ENCODE data around the gene CCDC24. TPM values are rescaled to one million over a fixed set of nuclear protein-coding genes. Genes with fewer than 3 reads are reported as not detected.

CCDC24 gene
- total and polyA plus RNA-seq, 2 donors (not counting 3 experiments of a cell fraction or from before 2014, with no cell fraction given) = 2.2 to 3.1 TPM

DNA sequence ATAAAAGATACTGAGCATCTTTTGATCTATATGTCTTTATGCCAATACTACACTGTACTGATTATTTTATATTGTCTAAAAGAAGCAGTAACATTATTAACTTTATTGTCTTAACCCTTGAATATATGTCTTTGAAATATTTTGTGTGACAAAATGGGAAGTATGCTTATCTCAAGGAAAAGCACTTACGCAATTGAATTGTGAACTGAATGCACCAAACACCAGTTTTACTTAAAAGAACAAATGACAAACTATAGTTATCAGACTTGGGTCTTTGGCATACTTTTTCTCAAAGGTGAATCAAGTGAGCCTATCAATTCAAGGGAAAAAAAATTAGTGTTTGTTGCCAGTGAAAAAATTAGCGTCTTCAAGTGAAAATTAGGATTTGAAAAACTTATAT is 49.0 kb downstream of the CCDC24 start:
- H3K4me2 ChIP-seq (ENCODE audit: insufficient read depth, low read length) = no peak overlapping the region
- POLR2A ChIA-PET = no interaction called here
- TF ChIP-seq MYC (IDR thresholded peaks at IDR 0.05; ENCODE audit: low read depth, low read length) (no peak), POLR2AphosphoS5 (IDR thresholded peaks at IDR 0.05; ENCODE audit: insufficient read depth, low read depth, low read length) (no peak), POLR2A (IDR thresholded peaks at IDR 0.05; ENCODE audit: low read depth, low read length) (no peak)
- peaks cover 5% of the 10 kb centered on the region in 2 experiments for H3K27me3 ChIP-seq (ENCODE audit: control insufficient read depth in 2 of 2, insufficient read depth in 2 of 2, low read length in 2 of 2)
- dilution Hi-C loops (cut with MboI; ENCODE audit: extremely low pct_ligation_motif_present, low sequenced_read_pairs) (no loop called here), intact Hi-C loops (cut with micrococcal nuclease) (no loop called here)
- DNase-seq (ENCODE audit: low read depth, low spot score) (no peak), FAIRE-seq (no peak)
- H3K36me3 ChIP-seq (ENCODE audit: control insufficient read depth in 2 of 2, extremely low read depth in 1 of 2, insufficient read depth in 2 of 2, low read length in 2 of 2) = no peaks in the 10 kb centered on the region
- H3K4me1 ChIP-seq (ENCODE audit: control insufficient read depth, extremely low read depth, insufficient read depth, low read length) = no peaks in the 10 kb centered on the region
- no peak overlapping the region for H3K4me3 ChIP-seq (replicated peaks in 1 of 3; ENCODE audit: insufficient read depth in 1 of 3, low read depth in 1 of 3, low read length in 3 of 3)
- H3K9ac ChIP-seq (replicated peaks; ENCODE audit: extremely low read depth, insufficient read depth, low read length) = no peak overlapping the region
- no peaks in the 10 kb centered on the region for H3K9me3 ChIP-seq (replicated peaks; ENCODE audit: control insufficient read depth, insufficient read depth, low read length)
- H3K79me2 ChIP-seq (ENCODE audit: control insufficient read depth, insufficient read depth, low read length) = no peaks in the 10 kb centered on the region
- CTCF ChIA-PET = interaction anchor here (1.2 to 5.5 kb wide), 2 partner anchors 34 to 275 kb away, joined by 5 to 40 read pairs; no protein-coding TSS in a partner anchor
- BruUV-seq (replicated peaks) = no TSS peak
- no peak overlapping the region for H3K27ac ChIP-seq (ENCODE audit: insufficient read depth, low read depth, low read length)
- no peaks in the 10 kb centered on the region for H3K9me1 ChIP-seq (replicated peaks; ENCODE audit: control insufficient read depth, extremely low read depth, insufficient read depth, low read length)
- H4K20me1 ChIP-seq (replicated peaks; ENCODE audit: control insufficient read depth, extremely low read depth, insufficient read depth, low read length) = no peaks in the 10 kb centered on the region
- H2AFZ ChIP-seq (ENCODE audit: low read depth, low read length) = no peak overlapping the region

DNA sequence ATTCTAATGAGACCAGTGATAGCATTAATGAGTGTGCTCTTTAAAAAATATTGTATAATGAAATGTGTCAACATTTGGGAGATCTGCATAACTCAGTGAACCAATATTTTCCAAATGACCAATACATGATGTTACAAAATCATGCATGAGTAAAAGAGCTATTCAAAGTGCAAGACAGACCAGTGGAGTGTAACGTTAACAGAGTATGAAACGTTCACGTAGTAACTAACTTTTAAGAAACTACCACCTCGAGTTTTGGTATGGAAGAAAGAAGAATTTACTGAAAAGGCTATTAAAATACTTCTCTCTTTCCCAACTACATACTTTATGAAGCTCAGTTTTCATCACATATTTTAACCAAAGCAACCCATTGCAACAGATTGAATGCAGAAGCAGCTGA is 49.4 kb downstream of the CCDC24 start:
- H2AFZ ChIP-seq (ENCODE audit: low read depth, low read length) = no peak overlapping the region
- DNase-seq (ENCODE audit: low read depth, low spot score) = no peak
- BruUV-seq (replicated peaks) = no TSS peak
- no peaks in the 10 kb centered on the region for H3K4me1 ChIP-seq (ENCODE audit: control insufficient read depth, extremely low read depth, insufficient read depth, low read length)
- TF ChIP-seq EZH2 (IDR thresholded peaks at IDR 0.05; ENCODE audit: borderline replicate concordance, low read depth, low read length, severe bottlenecking) = no peak
- no peak for TF ChIP-seq JUN (IDR thresholded peaks at IDR 0.05; ENCODE audit: borderline replicate concordance, insufficient read depth, insufficient read length, low read depth)
- TF ChIP-seq POLR2A (IDR thresholded peaks at IDR 0.05; ENCODE audit: low read depth, low read length) = no peak
- no peak for TF ChIP-seq POLR2AphosphoS5 (IDR thresholded peaks at IDR 0.05; ENCODE audit: insufficient read depth, low read depth, low read length)
- no peak for TF ChIP-seq FOS (IDR thresholded peaks at IDR 0.05; ENCODE audit: borderline replicate concordance, insufficient read depth, low read length)
- TF ChIP-seq, protein P1, sequence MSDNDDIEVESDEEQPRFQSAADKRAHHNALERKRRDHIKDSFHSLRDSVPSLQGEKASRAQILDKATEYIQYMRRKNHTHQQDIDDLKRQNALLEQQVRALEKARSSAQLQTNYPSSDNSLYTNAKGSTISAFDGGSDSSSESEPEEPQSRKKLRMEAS (IDR thresholded peaks at IDR 0.05; ENCODE audit: insufficient read depth, insufficient read length) = no peak
- no peak for TF ChIP-seq MYC (IDR thresholded peaks at IDR 0.05; ENCODE audit: low read depth, low read length)
- no peak for TF ChIP-seq CTCF (IDR thresholded peaks at IDR 0.05; ENCODE audit: extremely low read depth in 1 of 2, insufficient read depth in 1 of 2, low read depth in 1 of 2, low read length in 2 of 2)
- TF ChIP-seq GATA2 (IDR thresholded peaks at IDR 0.05; ENCODE audit: insufficient read depth, insufficient read length, low read depth, low read length) = no peak
- H4K20me1 ChIP-seq (replicated peaks; ENCODE audit: control insufficient read depth, extremely low read depth, insufficient read depth, low read length) = no peaks in the 10 kb centered on the region
- no peaks in the 10 kb centered on the region for H3K9me1 ChIP-seq (replicated peaks; ENCODE audit: control insufficient read depth, extremely low read depth, insufficient read depth, low read length)
- no peak for FAIRE-seq
- H3K9ac ChIP-seq (replicated peaks; ENCODE audit: extremely low read depth, insufficient read depth, low read length) = no peak overlapping the region
- H3K4me2 ChIP-seq (ENCODE audit: insufficient read depth, low read length) = no peak overlapping the region
- peaks cover 5% of the 10 kb centered on the region in 2 experiments for H3K27me3 ChIP-seq (ENCODE audit: control insufficient read depth in 2 of 2, insufficient read depth in 2 of 2, low read length in 2 of 2)
- H3K36me3 ChIP-seq (ENCODE audit: control insufficient read depth in 2 of 2, extremely low read depth in 1 of 2, insufficient read depth in 2 of 2, low read length in 2 of 2) = no peaks in the 10 kb centered on the region
- intact Hi-C loops (cut with micrococcal nuclease) (no loop called here), dilution Hi-C loops (cut with MboI; ENCODE audit: extremely low pct_ligation_motif_present, low sequenced_read_pairs) (no loop called here)
- ChIA-PET POLR2A (no interaction called here), CTCF (interaction anchor here (0.6 to 5.5 kb wide), 4 partner anchors 35 to 278 kb away, joined by 3 to 40 read pairs (median 6); no protein-coding TSS in a partner anchor)
- no peak overlapping the region for H3K4me3 ChIP-seq (replicated peaks in 1 of 3; ENCODE audit: insufficient read depth in 1 of 3, low read depth in 1 of 3, low read length in 3 of 3)
- H3K9me3 ChIP-seq (replicated peaks; ENCODE audit: control insufficient read depth, insufficient read depth, low read length) = no peaks in the 10 kb centered on the region
- no peak overlapping the region for H3K27ac ChIP-seq (ENCODE audit: insufficient read depth, low read depth, low read length)
- H3K79me2 ChIP-seq (ENCODE audit: control insufficient read depth, insufficient read depth, low read length) = no peaks in the 10 kb centered on the region

Measured in endothelial cell of umbilical vein (primary cell).